GM19099 (cell line): ENCODE measurements around the gene POU2F2.

Experiments used
- POLR2A ChIP-seq: IDR thresholded peaks from 3 replicates; pipeline ENCODE4 v1.6.1; 2011; ENCODE audit warnings: low read depth; ENCODE audit not compliant: insufficient read length; ENCODE audit errors: extremely low read depth

POU2F2 gene

GRCh38 chr19:42121656-42122069 lies 10.6 kb downstream of the POU2F2 start:
- TF ChIP-seq POLR2A = no peak

DNA sequence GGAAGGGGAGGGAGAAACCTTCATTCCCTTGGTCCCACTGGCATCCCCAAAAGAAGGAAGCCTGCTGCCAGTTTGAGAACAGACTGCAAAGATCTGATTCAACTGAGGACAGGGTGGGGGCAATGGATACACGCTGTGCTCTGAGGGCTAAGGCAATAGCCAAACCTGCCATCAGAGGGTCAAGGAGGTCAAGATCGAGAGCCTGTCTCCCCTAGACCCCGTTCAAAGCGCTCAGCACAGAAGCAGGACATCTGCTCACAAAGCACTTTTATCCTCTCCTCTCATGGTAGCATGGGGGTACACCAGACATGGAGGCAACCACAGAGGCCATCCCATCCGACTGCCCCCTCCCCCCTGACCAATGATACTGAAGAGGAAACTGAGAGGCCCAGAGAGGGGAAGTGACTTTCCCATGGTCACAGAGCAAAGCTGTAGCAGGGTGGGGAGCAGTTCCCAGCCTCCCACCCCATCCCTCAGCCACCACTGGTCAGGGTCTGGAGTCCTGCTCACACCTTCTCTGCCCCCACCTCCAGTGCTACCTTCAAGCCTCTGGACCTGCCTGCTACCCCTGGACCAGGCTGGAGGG lies 11.1 kb downstream of the POU2F2 start:
- TF ChIP-seq POLR2A = no peak

DNA sequence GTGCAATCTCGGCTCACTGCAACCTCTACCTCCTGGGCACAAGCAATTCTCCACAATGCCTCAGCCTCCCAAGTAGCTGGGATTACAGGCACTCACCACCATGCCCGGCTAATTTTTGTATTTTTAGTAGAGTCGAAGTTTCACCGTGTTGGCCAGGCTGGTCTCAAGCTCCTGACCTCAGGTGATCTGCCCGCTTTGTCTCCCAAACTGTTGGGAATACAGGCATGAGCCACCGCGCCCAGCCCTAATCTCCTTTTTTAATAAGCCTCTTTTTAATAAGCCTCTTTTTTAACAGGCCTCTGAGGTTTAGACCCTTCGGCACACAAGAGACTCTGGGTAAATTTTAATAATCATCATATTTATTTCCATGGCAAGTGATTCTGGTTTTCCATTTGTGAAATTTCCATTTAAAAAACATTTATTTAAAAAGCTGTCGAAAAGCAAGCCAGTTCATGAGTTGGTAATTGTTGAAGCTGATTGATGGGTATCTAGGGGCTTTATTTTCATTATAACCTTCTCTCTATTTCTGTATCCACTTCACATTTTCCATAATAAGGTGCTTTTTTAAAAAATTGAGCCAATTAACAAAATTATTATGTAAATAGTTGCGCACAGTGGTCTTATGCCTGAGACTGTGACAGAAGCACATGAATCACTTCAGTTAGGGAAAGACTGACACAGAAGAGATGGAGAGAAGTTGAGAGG lies 11.8 kb downstream of the POU2F2 start:
- peak; percentile 5 for TF ChIP-seq POLR2A

DNA sequence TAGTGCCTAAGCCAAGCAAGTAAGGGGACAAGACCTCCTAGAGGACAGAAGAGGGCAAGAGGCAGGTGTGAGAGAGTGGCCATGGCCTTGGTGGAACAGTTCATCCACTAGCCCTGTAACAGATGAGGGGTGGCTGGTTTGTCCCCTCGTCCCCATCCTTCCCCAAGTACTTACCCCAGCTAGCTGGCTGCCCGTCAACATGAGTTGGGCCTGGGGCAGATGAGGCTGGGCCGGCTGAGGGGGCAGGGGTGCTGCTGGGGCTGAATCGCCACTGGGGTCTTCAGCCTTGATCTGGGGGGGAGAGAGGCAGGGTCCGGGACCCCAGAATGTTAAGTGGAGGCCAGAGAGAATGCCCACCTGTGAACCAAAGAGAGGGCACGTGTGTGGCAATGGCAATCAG lies 15.2 kb downstream of the POU2F2 start:
- TF ChIP-seq POLR2A = no peak

GRCh38 chr19:42116308-42117075 lies 15.8 kb downstream of the POU2F2 start:
- no peak for TF ChIP-seq POLR2A

DNA sequence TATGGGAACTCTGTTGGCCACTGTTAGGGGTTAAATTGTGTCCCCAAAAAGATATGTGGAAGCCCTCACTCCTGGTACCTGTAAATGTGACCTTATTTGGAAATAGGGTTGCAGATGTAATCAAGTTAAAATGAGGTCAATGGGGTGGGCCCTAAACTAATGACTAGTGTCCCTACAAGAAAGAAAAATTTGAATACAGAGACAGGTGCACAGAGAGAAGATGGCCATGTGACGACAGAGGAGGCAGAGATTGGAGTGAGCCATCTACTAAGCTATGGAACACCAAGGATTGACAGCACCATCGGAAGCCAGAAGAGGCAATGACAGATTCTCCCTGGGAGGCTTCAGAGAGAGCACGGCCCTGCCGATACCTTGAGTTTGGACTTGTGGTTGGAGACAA lies 16.5 kb downstream of the POU2F2 start:
- no peak for TF ChIP-seq POLR2A

DNA sequence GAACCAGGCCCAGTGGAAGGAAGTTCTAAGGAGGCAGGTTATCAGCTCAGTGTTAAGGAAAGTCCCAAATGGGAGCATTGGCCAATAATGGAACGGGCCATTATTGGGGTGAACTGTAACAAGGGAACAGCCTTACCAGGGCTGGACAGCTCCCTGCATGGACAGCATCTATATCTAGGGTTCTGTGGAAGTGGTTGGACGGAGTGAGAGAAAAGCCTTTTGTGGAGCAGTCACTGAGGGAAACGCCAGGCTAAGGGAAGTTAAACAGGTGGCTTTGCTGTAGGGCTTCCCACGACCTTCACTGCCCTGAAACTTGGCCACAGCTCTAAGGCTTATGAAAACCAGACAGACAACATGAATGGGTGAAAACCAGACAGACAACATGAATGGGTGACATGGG lies 17.0 kb downstream of the POU2F2 start:
- no peak for TF ChIP-seq POLR2A

- peak; percentile 50 for TF ChIP-seq POLR2A
Measured at GRCh38 chr19:42114412-42114811, 17.8 kb downstream of the POU2F2 start.

DNA sequence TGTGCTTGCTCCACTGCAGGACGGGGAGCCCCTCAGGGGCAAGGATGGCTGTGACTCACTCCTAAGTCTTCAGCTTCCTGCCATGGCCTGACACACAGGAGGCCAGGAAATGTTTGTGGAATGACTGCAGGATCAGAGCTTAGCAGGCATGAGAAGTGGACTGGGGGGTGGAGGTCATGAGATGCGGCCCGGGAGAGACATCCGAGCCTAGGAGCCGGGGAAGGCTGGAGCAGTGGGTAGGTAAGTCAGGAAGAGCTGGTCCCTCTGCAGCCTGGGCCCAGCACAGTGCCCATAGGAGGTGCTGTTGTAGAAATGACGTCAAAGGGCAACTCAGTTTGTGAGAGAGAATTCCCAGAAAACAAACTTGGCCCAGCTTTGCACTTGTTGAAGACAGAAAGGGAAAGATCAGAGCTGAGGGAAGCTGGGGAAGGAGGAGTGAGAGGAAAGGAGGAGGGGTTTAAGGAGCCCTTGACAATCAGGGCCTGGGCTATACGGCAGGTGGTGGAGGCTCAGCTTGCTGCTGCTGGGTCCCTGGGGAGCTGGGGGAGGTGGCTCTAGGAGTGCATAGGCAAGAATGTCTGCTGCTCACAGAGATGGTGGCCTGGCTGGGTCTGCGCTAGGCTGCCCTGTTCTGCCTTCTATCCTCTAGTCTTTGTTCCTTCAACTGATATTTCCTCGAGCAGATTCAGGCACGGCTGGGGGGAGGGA lies 18.5 kb downstream of the POU2F2 start:
- no peak for TF ChIP-seq POLR2A

- TF ChIP-seq POLR2A = no peak
Measured at GRCh38 chr19:42111811-42112210, 20.4 kb downstream of the POU2F2 start.

DNA sequence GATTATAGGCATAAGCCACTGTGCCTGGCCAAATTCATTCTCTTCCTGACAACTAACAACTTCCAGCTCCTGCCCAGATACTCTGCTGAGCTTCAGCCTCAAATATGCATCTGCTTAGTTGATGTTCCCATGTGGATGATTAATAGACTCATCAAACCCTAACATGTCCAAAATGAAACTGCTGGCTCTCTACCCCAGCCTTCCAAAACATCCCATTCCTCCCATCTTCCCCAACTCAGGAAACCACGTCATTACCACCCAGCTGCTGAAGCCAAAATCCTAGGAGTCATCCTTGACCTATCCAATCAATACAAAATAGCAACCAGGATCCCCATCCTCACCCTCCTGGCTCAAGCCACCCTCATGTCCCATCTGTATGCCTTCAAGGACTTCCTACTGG lies 20.9 kb downstream of the POU2F2 start:
- no peak for TF ChIP-seq POLR2A

DNA sequence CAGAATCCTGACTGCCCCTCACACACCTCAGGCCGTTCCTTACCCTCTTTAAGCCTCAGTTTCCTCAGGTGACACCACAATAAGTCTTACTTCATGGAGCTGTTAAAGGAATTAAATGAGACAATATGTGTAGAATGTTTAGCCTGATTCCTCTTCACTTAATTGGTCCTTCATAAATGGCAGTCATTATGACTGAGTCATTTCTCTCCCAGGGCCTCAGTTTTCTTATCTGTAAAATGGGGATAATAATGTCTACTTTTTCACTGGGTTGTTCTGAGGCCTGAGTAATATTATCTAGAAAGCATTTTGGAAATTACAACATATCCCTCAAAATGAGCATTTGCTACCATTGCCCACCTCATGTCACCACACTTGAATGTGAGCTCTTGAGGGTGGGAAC lies 21.6 kb downstream of the POU2F2 start:
- no peak for TF ChIP-seq POLR2A

GRCh38 chr19:42109896-42110295 lies 22.4 kb downstream of the POU2F2 start:
- no peak for TF ChIP-seq POLR2A

- TF ChIP-seq POLR2A = no peak
Measured at GRCh38 chr19:42108527-42109389, 23.5 kb downstream of the POU2F2 start.
